CD4-positive, alpha-beta T cell treated with Interleukin-2 at 100 ng/mL for 4 hours (primary cell): ENCODE results near the gene ZDHHC7.
"Not testable (repeated sequence)": the region's sequence is repeated elsewhere in the genome, so short reads cannot be mapped to it uniquely, and the experiment has no call there.

ENCODE experiments used
- DNase-seq: peaks from one replicate; pipeline ENCODE4 v3.0.0-alpha.2; 2020; ENCODE audit warnings: low spot score

Gene ZDHHC7

DNA sequence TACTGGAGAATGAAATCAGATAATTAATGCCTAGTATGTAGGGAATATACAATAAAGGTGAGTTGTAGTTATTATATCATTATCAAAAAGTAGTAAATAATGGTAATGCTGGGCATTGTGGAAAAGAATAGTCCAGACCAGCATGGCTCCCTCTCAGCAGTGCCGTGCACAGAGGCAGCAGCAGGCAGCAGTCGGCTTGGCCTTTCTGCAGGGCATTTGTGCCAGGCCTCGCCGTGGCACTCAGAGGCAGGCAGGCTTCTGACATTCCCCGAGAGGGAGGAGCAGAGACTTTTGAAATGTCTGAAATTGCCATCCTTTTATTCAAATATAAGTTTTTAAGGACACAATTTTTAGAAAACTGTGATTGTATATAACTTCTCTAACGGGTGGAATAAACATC lies 31.3 kb upstream of the ZDHHC7 start:
- no peak for DNase-seq

DNA sequence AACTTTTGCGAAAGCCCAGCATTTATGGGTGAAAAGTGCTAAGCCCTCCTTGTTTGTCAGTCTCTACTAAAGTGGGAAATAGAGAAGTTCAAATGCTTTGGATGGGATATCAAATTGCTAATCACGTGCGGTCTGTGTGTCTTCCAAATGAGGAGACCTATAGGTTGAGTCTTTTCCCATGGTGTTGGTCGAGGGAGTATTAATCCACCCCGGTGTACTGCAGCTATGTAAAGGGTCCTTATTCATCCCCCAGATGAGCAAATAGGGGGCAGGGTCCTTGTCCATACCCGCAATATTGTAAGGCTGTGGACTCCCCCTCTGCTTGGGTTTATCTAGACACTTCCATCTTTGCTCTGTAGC lies 30.8 kb upstream of the ZDHHC7 start:
- no peak for DNase-seq

DNA sequence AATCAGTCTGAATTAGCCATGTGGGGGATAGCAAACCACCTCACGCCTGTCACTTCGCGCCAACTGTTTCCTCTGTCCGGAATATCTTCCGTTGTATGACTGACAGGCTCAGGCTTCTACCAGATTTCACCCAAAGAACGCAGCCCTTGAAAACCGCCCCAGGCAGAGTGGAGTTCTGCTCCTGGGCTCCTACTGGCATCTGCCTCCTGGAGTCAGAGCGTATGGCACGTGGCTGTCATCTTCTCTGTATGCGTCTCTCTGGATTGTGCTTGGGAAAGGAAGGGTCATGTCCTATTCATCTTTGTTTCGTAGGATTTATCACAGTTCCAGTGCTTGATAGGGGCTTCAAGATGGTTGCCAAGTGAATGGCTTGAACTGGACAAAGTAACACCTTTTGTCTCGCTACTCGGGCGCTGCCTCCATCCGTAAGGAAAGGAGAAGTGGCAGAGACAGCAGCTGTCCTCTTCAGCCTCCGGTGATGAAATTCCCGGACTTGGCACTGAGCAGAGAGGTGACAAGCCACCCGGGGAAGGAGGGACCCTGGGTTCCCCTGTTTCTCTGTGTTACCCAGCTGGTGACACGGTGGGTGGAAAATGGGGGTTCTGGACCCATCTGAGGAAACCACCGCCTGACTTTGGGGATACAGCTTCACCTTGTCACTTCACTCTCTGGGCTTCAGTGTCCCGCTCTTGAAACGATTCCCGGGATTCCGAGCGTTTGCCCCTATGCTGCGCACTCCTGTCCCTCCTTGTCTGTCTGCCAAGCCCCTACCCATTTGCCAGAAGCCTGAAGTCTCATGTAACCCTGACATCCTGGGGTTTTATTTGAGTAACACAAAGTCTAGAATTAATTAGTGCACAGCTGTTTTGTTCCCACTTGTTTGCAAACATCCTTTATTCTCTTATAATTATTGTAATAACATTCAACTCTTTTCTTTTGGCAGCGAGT lies 30.2 kb upstream of the ZDHHC7 start:
- no peak for DNase-seq

DNA sequence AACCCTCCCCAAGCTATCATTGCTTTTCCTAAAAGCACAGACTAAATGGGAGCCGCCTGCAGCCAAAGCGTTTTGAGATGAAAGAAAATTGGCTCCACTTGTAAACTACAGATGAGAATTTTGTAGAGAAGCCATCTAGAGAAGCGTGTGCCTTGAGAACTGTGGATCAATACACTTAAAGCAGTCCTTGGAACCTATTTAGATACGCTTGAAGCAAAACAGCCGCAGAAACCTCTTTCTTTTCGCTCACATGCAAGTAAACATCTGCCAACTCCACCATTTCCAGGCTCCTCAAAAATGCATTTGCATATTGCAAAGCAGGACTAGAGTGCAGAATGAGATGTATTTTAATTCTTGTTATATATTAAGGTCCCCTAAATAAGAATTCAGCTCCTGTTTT lies 29.4 kb upstream of the ZDHHC7 start:
- DNase-seq = no peak

DNA sequence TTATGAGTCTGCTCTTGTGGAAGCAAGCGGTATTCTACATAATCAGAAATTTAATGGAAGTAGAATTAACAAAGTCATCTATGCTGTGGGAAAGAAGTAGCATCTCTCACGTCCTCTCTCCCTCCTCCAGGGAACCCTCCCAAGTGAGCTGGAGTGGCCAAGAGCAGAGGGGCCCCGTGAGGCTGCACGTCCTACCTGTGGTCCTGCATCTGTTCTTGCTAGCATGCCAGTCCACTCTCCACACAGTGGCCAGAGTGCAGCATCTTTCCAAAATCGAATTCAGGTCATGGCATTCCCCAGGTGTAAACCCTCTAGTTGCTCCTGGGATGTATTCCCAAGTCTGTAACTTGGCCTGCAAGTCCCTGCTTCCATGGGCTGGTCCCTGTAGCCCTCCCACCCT lies 26.4 kb upstream of the ZDHHC7 start:
- no peak for DNase-seq

DNA sequence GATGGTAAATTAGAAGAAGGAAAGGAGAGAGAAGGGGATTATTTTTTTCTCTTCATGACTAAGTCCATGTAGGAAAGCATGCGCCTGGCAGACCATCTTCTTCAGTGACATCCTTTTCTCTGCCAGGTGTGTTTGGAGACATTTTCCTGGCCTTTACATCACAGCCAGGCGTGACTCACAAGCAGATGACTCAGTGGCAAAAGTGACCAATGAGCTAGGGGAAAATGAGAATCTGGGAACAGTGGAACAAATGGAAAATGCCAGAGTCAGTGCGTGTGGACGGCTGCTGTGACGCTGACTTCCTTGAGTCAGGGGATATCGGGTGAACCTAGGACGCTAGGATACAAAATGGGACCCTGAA lies 25.7 kb upstream of the ZDHHC7 start:
- DNase-seq = no peak

DNA sequence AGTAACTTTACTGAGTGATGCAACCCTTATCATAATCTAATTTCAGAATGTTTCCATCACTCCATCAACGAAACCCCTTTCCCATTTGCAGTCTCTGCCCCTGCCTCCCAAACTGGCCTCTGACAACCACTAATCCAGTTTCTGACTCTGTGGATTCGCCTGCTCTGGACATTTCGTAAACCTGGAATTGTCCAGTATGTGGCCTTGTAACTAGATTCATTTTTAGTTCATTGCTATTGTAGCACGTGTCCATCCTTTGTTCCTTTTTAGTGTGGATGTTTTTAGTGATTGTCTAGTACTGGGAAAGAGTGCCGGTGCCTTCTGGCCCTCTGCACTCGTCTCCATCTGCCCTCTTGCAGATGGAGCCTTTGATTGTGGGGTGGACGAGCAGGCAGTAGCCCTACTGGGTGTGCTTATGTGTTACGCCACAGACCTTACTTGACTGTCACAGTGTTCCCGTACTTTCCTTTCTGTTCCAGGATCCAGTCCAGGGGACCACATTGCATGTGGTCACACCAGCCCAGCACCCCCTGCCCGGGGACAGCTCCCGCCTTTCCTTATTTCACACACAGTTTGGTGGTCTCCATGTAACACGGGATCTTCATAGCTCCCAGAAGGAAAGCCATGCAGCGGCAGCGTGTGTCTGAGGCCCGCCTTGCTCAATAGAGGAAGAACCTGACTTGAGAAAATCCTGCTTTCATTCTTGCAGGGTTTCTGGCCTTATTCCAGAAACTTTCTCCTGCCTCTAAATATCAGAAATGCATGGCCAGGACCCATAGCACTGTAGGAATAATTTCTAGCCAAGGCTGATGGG lies 25.1 kb upstream of the ZDHHC7 start:
- no peak for DNase-seq

DNA sequence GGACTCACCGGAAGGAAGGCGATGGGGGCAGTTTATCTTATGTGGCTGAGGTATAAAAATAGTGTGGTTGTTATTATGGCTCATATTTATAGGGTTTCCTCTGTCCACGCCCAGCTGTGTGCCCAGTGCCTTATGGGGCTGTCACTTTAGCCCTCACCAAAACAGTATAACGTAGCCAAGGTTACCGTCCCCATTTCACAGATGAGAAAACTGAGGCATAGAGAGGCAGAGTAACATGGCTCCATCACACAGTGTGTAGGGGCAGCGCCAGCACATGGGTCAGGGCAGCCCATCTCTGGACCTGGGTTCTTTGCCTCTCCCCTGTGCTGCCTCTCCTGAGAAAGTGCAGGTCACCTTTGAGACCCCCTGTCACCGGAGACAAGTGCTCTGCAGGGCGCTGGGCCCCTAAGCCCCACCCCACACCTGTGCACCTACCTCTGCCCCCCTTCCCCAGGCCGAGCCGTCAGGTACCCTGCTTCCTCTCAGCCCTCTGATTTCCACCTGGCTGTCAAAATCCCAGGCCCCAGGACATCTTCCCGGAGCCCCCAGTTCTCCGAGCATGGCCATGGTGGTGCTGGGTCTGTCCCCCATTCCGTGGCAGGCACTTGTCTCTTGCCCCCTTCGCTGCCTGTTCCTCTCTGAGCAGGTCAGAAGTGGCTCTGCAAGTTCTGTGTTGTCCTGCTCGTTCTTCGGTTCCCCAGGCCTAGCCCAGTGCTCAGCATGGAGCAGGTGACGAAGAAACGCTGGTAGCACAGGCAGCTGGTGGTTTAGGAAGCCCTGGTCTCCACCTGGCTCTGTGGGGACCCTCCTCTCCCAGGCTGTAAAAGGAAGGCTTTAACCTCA lies 23.5 kb upstream of the ZDHHC7 start:
- DNase-seq = no peak

DNA sequence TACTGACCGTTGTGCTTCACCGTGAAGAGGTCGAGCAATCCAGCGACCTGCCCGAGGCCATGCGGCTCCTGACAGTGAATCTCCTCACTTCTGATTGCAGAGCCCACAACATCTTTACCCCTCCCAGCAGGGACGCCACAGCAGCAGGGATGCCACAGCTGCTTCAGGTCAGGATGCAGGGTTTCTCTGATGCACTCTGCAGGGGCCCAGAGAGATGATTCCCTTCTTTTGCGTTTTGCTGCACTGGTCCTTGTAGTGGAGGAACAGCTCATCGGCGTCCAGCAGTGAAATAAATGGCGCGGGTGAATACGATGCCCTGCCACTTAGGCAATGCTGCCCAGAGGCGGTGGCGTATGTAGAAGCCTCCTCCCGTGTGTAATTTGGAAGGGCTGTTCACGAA lies 21.8 kb upstream of the ZDHHC7 start:
- no peak for DNase-seq

DNA sequence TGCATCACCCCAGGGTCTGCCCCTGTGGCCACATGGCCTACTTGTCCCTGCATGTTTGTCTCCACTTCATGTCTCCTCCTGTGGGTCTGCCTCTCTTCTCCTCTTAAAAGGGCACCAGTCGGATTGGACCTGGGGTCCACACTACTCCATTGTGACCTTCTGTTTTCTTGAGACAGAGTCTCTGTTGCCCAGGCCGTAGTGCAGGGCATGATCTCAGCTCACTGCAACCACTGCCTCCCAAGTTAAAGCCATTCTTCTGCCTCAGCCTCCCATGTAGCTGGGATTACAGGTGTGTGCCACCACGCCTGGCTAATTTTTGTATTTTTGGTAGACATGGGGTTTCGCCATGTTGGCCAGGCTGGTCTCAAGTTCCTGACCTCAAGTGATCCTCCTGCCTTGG lies 20.9 kb upstream of the ZDHHC7 start:
- DNase-seq = not testable (repeated sequence)

DNA sequence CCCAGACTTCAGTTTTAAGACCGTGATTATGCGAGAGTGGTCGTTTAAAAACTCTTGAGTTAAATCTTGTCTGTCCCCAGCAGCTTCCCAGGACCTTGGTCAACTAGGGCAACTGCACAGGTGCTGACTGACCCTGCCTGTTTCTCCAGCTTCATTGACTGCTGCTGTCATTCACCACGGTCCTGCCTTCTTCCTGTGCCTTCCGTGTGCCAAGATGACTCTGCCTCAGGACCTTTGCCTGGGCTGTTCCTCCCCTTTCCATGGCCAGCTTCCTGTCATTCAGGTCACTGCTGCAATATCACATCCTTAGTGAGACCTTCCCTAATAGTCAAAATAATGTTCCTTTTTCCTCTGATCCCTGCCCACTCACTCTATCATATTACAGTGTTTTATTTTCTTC lies 20.1 kb upstream of the ZDHHC7 start:
- no peak for DNase-seq

DNA sequence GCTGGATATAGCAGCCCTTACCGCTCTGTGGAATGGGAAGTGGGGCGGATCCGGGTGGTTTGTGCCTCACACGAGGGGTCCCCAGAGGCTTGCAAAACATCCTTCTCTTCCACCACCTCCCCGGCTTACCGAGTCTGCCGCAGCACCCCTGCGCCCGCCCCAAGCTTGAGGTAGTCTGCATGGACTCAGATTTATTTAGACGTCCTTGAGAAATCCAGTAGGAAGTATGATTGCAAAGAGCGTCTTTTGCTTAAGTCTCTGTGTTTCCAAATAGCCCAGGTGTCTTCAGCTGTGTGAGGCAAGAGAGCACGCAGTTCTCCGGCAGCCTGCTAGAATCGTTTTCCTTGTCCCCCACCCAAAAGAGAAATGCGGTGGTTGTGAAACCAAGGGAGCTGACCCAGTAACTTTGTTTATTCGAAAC lies 18.7 kb upstream of the ZDHHC7 start:
- no peak for DNase-seq

DNA sequence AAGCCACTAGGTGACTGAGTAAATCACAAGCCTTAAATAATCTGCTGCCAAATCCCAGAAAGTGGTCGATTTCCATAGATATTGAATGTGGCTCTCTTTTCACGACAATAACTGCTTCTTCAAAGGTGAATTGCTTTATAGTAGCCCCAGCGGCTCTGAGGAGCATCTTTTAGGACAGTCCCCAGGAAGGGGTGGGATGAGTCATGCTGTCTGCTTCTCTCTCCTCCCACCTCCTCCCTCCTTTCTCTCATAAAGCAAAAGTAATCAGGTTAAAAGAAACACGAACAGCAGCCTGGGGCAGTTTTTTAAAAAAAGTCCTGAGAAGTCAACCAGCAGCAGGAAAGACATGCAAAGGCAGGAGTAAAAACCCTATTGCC lies 18.1 kb upstream of the ZDHHC7 start:
- DNase-seq = peak; percentile 82

DNA sequence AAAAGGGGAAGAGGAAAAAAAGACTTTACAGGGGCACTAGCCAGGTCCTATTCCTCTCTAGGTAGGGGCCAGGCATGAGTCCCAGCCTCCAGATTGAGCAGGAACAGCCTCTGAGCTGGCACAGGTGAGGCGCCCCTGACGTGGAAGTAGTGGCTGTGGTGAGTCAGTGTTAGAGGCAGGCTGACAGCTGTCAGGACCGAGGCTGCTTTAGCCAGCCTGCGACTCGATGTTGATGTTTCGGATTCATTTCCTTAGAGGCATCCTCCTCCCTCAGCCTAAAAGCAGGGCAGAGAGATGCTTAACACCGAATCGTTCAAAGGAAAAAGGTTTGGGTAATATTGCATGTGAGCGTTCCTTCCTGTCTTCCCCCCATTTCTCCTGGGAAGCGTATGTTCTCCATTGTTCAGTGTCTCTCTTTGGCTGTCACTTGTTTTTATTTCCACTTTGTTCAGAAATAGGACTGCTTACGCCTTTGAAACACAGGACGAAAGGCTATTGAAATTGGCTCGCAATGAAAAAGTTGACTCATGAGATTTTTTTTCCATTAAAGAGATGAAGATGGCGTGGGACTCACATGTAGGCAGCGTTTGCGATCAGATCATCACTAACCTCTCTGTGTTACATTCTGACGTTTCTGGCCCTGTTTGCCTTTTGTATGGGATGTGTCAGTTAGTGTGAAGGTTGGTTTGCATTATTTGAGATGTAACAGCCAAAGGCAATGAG lies 17.5 kb upstream of the ZDHHC7 start:
- peak; percentile 84 for DNase-seq

DNA sequence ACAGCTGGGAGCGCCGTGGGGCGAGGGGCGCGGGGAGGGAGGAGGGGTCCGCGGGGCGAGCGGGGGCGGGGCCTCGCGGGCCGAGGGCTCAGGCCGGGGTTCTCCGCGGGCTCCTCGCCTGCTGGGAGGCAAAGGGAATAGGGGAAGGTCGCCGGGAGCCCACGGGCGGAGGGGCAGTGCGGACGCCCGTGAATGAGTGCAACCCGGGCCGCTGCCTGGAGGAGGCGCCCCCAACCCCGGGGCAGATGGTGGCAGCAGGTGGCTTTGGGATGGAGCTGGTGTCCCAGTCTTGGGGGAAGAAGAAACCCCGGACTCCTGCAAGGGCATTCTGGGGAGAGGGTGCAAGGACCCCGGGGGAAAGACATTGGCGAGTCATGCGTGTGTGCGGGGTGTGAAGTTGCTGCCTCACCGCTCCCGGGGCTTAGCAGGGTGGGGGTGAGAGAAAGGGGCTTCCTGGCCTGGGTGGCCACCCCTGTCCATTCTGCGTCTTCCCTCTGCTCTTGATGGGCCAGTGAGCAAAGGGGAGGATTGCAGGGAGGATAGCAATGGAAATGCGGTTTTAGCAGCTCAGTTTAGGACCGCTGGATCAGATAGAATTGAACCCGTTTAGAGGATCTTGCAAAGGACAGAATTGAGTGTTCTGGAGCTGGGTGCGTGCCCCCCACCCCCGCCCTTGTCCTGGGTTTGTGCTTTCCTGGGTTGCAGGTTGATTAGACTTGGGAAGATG lies 16.8 kb upstream of the ZDHHC7 start:
- peak; percentile 7 for DNase-seq

DNA sequence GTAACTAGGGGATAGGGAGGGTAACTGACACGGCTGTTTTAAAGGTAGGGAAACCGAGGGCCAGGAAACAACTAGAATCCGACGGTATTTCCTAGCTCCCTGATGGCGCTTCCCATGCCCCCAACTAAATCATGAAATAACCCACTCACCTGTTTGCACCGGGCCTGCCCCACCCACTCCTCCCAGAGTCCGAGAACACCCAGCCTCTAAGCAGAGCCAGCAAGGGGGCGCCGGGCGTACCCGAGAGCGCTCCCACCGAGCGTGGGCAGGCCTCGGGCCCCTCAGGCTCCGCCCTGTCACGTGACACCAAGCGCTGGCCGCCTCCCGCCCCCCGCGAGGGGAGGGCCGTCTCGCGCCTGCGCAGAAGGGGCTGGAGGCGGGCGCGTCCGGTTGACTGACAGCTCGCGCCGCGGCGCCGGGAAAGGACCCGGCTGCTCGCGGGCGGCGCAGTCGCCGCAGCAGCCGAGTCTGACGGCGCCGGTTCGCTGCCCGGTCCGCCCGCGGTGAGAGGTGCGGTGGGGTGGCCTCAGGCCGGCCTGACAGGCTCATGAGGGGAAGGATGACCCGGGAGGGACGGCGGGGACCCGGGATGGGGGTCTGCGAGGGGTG lies 16.1 kb upstream of the ZDHHC7 start, which contains the start of gene KIAA0513:
Gene KIAA0513, plus strand, starts transcription at position 447 of the 609 bp plus-strand sequence. CDS start 39,277 bp downstream, outside the sequence.
- DNase-seq = peak; percentile 95

DNA sequence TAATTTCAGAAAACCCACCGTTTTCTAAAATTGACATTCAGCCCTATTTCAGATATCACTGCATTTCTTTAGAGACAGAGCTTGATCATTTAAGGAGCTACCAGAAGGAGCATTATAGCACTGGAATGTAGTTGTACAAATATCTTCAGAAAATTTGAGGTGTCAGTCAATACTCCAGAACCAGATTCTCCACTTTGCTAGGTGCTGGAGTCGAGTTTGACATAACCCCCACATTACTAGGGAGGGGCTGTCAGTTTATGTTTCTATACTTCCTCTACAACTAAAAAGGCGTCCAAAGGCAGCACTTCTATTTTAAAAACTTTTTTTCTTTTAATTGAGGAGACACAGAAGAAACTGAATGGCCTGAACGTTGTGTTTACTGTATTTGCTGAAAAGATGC lies 15.4 kb upstream of the ZDHHC7 start:
- no peak for DNase-seq

DNA sequence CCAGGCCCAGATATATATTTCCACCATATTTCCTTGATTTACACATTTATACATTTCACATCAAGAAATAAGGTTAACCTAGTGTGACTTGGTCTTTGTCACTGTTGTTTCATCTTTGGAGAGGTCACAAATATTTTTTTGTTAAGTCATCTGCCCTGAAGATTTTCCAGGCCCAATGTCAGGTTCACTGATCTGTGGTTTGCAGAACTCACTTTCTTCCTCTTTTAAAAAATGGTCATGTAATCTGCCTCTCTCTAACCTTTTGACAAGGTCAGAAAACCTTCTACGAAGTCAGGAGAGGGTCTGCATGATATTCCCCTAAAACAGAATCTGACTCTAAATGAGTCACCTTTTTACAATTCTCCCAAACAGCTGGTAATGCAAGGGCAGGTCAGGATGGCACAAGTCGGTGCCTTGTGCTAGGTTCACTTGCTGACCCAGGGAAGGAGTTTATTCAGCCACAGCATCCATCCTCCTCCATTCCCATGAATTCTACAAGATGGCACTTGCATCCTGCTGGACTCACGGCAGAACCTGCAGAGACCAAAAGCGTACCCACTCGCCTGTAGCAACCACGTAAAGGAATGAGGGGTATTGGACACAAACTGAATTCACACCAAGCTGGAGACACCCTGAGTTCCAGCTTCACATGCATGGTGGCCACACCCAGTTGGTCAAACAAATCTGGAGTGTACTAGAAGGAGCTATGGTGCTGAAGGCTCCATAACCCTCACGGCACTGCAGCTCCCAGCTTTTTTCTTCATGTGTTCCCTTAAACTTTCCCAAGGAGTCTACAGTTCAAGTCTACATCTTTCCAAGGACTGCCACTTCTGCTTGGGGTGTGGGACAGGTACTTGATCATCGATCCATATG lies 14.7 kb upstream of the ZDHHC7 start:
- DNase-seq = no peak

DNA sequence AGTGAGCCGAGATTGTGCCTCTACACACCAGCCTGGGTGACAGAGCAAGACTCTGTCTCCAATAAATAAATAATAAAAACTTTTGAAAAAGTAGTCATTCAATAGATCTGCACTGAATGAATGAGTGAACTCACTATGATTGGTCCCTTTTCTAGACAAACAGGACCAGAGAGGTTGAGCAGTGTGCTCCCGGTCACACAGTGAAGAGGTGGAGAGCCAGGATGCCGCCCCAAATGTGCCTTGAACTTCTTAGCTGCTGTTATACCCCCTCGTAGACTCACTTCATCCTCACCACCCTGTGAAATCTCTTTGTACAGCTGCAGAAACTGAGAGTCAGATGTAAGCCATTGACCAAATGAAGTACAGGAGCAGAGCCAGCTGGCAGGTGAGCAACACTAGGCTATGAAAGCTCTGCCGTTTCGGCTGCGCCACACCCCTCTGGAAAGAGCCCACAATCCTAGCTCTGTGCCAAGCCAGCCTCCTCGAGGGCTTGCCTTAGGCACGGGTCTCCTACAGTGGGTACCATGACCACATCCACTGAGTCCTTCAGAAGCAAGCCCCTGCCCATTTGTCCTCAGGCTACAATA lies 8.4 kb upstream of the ZDHHC7 start:
- no peak for DNase-seq
